HCT116 (cell line): ENCODE measurements around the gene BNIP1.

Source experiments
- EZH2phosphoT487 ChIP-seq: fragments of 200-600 bp; IDR thresholded peaks from 2 replicates; pipeline ENCODE4 v1.6.1; 2018; ENCODE audit warnings: antibody characterized with exemption, borderline replicate concordance
- ZNF274 ChIP-seq: fragments of 200-500 bp; sonication (Bioruptor generic); IDR thresholded peaks from 2 replicates; pipeline ENCODE4 v1.6.1; 2014; ENCODE audit warnings: mild to moderate bottlenecking, low read depth, low read length, inconsistent platforms
- TF ChIP-seq, protein P1 (sequence below), 3 experiments: fragments of 200-600 bp in 1 of 3; sonication (generic) in 1 of 3; IDR thresholded peaks in 2 of 3; conservative IDR thresholded peaks in 1 of 3; 2 replicates each; pipeline ENCODE4 v1.5.1; 2012 to 2017; ENCODE audit warnings: low read depth in 2 of 3, low read length in 2 of 3, antibody characterized with exemption in 1 of 3, borderline replicate concordance in 1 of 3, control low read depth in 1 of 3, mild to moderate bottlenecking in 1 of 3, mixed read lengths in 1 of 3, mixed run types in 1 of 3, moderate library complexity in 1 of 3; ENCODE audit not compliant: insufficient read depth in 1 of 3
- TF ChIP-seq, protein P2 (sequence below): IDR thresholded peaks from 2 replicates; pipeline ENCODE4 v1.6.1; 2012; ENCODE audit warnings: low read depth

DNA sequence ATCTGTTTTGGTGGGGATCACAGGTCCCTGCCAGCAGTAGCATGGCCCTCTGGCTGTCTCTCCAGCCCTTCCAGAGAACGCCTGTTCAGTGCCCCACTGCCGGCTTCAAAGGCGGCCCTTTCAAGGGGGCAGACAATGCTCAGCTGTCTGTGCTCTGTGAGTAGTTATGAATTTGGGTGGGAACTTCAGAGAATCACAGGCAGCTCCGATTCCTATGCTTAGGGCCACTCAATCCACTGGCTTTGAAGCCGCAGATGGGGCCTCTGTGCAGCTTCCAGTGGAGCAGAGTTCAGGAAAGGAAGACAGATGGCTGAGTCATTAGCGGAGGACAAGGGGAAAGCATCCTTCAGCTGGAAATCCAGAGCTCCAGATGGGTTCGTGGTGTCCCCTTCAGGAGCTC lies 48.2 kb downstream of the BNIP1 start:
- TF ChIP-seq, protein P1, sequence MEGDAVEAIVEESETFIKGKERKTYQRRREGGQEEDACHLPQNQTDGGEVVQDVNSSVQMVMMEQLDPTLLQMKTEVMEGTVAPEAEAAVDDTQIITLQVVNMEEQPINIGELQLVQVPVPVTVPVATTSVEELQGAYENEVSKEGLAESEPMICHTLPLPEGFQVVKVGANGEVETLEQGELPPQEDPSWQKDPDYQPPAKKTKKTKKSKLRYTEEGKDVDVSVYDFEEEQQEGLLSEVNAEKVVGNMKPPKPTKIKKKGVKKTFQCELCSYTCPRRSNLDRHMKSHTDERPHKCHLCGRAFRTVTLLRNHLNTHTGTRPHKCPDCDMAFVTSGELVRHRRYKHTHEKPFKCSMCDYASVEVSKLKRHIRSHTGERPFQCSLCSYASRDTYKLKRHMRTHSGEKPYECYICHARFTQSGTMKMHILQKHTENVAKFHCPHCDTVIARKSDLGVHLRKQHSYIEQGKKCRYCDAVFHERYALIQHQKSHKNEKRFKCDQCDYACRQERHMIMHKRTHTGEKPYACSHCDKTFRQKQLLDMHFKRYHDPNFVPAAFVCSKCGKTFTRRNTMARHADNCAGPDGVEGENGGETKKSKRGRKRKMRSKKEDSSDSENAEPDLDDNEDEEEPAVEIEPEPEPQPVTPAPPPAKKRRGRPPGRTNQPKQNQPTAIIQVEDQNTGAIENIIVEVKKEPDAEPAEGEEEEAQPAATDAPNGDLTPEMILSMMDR (IDR thresholded peaks at IDR 0.05 in 2 of 3, conservative IDR thresholded peaks at IDR 0.05 in 1 of 3; ENCODE audit: borderline replicate concordance in 1 of 3, insufficient read depth in 1 of 3, low read depth in 2 of 3, low read length in 2 of 3), result no peak
- TF ChIP-seq, protein P2, sequence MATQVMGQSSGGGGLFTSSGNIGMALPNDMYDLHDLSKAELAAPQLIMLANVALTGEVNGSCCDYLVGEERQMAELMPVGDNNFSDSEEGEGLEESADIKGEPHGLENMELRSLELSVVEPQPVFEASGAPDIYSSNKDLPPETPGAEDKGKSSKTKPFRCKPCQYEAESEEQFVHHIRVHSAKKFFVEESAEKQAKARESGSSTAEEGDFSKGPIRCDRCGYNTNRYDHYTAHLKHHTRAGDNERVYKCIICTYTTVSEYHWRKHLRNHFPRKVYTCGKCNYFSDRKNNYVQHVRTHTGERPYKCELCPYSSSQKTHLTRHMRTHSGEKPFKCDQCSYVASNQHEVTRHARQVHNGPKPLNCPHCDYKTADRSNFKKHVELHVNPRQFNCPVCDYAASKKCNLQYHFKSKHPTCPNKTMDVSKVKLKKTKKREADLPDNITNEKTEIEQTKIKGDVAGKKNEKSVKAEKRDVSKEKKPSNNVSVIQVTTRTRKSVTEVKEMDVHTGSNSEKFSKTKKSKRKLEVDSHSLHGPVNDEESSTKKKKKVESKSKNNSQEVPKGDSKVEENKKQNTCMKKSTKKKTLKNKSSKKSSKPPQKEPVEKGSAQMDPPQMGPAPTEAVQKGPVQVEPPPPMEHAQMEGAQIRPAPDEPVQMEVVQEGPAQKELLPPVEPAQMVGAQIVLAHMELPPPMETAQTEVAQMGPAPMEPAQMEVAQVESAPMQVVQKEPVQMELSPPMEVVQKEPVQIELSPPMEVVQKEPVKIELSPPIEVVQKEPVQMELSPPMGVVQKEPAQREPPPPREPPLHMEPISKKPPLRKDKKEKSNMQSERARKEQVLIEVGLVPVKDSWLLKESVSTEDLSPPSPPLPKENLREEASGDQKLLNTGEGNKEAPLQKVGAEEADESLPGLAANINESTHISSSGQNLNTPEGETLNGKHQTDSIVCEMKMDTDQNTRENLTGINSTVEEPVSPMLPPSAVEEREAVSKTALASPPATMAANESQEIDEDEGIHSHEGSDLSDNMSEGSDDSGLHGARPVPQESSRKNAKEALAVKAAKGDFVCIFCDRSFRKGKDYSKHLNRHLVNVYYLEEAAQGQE, result no peak
- TF ChIP-seq EZH2phosphoT487 (no peak), ZNF274 (no peak)
